Coronary artery (tissue), 2 donors: ENCODE measurements around the gene PLRG1.

Experiments
- DNase-seq: peaks from one replicate; pipeline ENCODE4 v3.0.0-alpha.2; 2017; ENCODE audit warnings: low spot score
- H3K27ac ChIP-seq, 2 donors: fragments of 200-600 bp; sonication (generic); one replicate each; pipeline ENCODE4 v1.5.1; 2016 to 2019
- H3K4me3 ChIP-seq: fragments of 200-600 bp; sonication (generic); 2 replicates; pipeline ENCODE4 v1.5.1; 2016; ENCODE audit warnings: mild to moderate bottlenecking, moderate library complexity
- TF ChIP-seq, protein P1 (sequence below): fragments of 200-600 bp; sonication (generic); IDR thresholded peaks from one replicate; pipeline ENCODE4 v1.5.1; 2019; ENCODE audit warnings: antibody characterized with exemption

PLRG1 gene

DNA sequence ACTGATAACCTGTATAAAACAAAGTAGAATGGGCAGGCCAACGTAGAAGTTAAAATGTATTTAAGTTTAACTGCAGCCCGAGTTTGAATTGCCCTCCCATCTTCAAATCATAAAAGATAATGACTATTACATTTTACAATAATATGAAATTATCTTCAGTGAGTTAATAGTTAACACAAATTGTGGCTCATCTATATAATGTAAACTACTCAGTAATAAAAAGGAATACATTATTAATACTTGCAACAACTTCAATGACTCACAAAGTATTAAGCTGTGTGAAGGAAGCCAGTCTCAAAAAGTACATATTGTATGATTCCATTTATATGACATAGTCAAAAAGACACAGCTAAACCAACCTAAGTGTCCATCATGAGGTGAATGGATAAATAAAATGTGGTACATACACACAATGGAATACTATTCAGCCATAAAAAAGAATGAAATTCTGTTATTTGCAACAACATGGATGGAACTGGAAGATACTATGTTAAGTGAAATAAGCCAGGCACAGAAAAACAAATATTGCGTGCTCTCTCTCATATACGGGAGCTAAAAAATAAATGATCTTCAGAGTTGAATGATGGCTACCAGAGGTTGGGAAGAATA lies 7.8 kb downstream of the PLRG1 start:
- Histone ChIP-seq H3K27ac (no peak overlapping the region), H3K4me3 (no peak overlapping the region)
- no peak for DNase-seq
- TF ChIP-seq, protein P1, sequence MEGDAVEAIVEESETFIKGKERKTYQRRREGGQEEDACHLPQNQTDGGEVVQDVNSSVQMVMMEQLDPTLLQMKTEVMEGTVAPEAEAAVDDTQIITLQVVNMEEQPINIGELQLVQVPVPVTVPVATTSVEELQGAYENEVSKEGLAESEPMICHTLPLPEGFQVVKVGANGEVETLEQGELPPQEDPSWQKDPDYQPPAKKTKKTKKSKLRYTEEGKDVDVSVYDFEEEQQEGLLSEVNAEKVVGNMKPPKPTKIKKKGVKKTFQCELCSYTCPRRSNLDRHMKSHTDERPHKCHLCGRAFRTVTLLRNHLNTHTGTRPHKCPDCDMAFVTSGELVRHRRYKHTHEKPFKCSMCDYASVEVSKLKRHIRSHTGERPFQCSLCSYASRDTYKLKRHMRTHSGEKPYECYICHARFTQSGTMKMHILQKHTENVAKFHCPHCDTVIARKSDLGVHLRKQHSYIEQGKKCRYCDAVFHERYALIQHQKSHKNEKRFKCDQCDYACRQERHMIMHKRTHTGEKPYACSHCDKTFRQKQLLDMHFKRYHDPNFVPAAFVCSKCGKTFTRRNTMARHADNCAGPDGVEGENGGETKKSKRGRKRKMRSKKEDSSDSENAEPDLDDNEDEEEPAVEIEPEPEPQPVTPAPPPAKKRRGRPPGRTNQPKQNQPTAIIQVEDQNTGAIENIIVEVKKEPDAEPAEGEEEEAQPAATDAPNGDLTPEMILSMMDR, result no peak

DNA sequence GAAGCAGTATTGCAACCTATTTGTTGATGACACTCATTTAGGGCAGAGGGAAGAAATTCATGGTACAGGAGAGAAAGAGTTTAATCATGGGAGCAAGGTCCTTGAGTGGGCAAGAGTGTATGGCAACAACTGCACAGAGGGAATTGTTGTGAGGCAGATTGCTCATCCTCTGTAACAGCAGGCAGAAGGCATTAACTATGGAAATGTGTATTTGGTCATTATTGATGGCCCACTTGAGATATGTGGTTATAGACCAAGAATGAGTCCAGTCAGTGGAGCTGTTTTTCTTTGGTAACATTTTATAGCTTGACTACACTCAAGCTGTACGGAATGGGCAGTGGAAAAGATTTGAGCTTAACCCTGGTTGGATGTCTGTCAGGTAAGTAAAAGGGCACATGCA lies 15.9 kb downstream of the PLRG1 start:
- TF ChIP-seq, protein P1, result no peak
- Histone ChIP-seq H3K27ac (no peak overlapping the region), H3K4me3 (no peak overlapping the region)
- no peak for DNase-seq

DNA sequence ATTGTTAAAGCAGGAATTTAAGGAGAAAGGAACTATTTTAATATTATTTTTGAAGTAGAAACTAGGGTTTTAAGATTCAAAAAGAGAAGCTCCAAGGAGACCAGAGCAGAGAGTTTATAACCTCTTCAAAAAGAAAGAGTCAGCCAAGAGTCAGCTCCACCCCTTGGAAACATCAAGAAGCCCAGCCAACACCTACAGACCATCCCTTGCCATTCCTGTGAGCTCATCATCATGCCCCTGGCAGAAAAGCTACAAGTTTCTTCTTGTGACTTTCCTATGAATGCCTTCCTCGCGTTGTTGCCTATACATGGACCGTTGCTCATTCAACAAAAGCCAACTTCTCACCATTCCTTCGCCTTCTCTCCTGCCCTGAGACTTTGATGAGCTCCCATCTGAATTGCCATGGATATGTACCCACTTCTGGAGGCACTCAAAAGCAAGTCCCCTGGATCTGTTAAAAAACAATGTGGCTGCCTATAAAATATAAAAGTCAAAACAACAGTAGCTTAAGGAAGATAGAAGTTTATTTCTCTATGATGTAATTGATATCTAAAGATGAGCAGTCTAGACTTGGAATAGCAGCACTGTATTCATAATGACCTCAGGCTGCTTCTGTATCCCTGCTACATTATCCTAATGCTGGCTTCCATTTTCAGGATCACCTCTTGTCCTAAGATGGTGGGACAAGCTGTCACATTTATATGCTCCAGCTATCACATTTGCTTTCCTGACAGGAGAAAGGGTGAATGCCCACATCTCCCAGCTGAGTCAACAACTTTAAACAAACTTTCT lies 20.3 kb downstream of the PLRG1 start:
- TF ChIP-seq, protein P1, result no peak
- Histone ChIP-seq H3K4me3 (no peak overlapping the region), H3K27ac (no peak overlapping the region)
- DNase-seq, result no peak

DNA sequence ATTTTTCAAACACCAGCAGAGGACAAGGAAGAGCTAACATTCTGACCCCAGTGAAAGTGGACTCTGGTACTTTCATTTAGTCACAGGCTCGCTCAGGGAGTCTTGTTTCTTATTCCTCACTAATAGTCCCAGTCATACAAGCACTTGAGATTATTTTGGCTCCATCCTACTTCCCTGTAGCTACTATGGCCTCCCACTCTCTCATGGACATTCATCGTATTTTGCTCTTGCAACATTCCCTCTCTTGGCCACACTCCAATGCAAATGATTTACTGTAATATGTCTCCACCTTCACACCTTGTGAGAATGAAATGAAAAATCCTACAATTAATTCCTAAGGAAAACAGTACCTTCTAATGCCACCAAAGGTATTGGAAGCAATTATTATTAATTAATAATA lies 21.3 kb downstream of the PLRG1 start:
- Histone ChIP-seq H3K27ac (no peak overlapping the region), H3K4me3 (no peak overlapping the region)
- DNase-seq, result no peak
- TF ChIP-seq, protein P1, result no peak

DNA sequence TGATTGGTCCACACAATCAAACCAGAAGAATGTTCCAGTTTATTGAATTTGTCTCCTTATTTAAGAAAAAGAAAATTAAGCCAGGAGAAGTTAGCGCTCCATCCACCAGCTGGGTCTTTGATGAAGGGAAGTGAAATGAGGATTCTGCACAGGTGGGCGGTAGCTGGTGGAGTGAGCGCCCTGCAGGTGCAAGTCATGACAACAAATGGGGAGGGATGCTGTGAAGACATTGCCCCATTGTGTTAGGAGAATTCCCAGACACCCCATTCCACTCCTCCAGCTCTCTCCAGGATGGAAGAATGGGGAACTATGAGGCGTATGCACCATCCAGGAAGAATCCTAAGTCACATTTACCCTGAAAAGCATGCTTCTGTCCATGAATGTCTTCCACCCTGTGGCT lies 22.9 kb downstream of the PLRG1 start:
- Histone ChIP-seq H3K27ac (no peak overlapping the region), H3K4me3 (no peak overlapping the region)
- TF ChIP-seq, protein P1, result no peak
- no peak for DNase-seq

DNA sequence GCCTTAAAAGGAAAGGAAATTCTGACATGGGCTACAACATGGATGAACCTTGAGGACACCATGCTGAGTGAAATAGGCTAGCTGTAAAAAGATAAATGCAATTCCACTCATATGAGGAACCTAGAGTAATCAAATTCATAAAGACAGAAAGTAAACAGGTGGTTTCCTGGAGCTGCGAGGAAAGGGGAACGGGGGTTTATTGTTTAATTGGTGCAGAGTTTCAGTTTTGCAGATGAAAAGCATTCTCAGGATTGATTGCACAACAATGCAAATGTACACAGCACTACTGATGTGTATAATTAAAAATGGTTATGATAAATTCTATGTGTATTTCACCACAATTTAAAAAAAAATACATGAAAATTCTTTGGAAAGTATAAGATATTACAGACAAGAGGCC lies 24.0 kb downstream of the PLRG1 start:
- DNase-seq, result no peak

More for the DNA sequence above, 24.0 kb downstream of the PLRG1 start:
- Histone ChIP-seq H3K4me3 (no peak overlapping the region), H3K27ac (no peak overlapping the region)
- TF ChIP-seq, protein P1, result no peak
